Measurements from ENCODE around the gene C2CD2.

Gene C2CD2

GRCh38 chr21:41850085-41850484 is 103.7 kb downstream of the C2CD2 start:
- TF ChIP-seq, protein P1, sequence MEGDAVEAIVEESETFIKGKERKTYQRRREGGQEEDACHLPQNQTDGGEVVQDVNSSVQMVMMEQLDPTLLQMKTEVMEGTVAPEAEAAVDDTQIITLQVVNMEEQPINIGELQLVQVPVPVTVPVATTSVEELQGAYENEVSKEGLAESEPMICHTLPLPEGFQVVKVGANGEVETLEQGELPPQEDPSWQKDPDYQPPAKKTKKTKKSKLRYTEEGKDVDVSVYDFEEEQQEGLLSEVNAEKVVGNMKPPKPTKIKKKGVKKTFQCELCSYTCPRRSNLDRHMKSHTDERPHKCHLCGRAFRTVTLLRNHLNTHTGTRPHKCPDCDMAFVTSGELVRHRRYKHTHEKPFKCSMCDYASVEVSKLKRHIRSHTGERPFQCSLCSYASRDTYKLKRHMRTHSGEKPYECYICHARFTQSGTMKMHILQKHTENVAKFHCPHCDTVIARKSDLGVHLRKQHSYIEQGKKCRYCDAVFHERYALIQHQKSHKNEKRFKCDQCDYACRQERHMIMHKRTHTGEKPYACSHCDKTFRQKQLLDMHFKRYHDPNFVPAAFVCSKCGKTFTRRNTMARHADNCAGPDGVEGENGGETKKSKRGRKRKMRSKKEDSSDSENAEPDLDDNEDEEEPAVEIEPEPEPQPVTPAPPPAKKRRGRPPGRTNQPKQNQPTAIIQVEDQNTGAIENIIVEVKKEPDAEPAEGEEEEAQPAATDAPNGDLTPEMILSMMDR (IDR thresholded peaks at IDR 0.05; ENCODE audit: control insufficient read depth, insufficient read depth, low read depth, low read length, missing control alignments) = no peak
- no peak for DNase-seq (ENCODE audit: low read depth)
- no peak overlapping the region for H3K4me3 ChIP-seq (ENCODE audit: control insufficient read depth, low read depth, low read length)

- TF ChIP-seq, protein P1 (IDR thresholded peaks at IDR 0.05; ENCODE audit: control insufficient read depth, insufficient read depth, low read depth, low read length, missing control alignments) = no peak
- no peak for DNase-seq (ENCODE audit: low read depth)
- H3K4me3 ChIP-seq (ENCODE audit: control insufficient read depth, low read depth, low read length) = no peak overlapping the region
Observed at GRCh38 chr21:41848958-41849580, 104.7 kb downstream of the C2CD2 start.

- TF ChIP-seq, protein P1 (IDR thresholded peaks at IDR 0.05; ENCODE audit: control insufficient read depth, insufficient read depth, low read depth, low read length, missing control alignments) = no peak
- no peak for DNase-seq (ENCODE audit: low read depth)
- H3K4me3 ChIP-seq (ENCODE audit: control insufficient read depth, low read depth, low read length) = no peak overlapping the region
Observed at GRCh38 chr21:41848533-41848932, 105.3 kb downstream of the C2CD2 start.

DNA sequence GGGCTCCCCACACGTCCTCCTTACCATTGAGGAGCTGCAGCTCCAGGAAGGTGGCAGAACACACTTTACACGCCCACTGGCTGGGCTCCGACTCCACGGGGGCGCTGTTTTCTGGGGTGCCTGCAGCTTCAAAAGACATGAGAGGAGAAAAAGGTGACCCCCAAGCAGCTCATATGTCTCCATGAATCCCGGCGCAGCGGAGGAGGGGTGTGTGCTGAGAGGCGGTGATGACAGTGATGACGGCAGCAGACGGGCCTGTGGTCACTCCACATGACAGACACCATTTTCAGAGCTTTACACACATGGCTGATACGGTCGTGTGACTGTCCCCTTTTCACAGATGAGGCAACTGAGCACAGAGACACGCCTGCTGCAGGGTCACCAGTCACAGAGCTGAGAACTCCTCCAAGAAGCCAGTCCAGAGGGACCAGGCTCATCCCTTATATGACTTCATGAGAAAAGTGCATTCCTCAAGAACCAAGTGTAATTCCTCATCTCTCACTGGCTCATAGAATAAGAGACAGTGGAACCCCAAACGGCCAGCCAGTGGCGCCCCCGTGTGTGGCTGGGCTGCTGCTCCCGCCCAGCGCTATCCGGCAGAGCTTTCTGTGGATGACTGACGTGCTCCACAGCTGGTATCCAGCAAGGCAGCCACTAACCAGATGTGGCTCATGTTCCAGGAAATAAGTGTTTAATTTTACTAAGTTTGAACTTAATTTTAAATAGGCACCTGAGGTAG is 106.6 kb downstream of the C2CD2 start:
- TF ChIP-seq, protein P1 (IDR thresholded peaks at IDR 0.05; ENCODE audit: control insufficient read depth, insufficient read depth, low read depth, low read length, missing control alignments) = peak; percentile 28
- DNase-seq (ENCODE audit: low read depth) = no peak

GRCh38 chr21:41846536-41846935 is 107.3 kb downstream of the C2CD2 start:
- H3K4me3 ChIP-seq (ENCODE audit: control insufficient read depth, low read depth, low read length) = no peak overlapping the region
- no peak for DNase-seq (ENCODE audit: low read depth)
- TF ChIP-seq, protein P1 (IDR thresholded peaks at IDR 0.05; ENCODE audit: control insufficient read depth, insufficient read depth, low read depth, low read length, missing control alignments) = no peak

More for the DNA sequence above, 106.6 kb downstream of the C2CD2 start:
- no peak overlapping the region for H3K4me3 ChIP-seq (ENCODE audit: control insufficient read depth, low read depth, low read length)

- TF ChIP-seq, protein P1 (IDR thresholded peaks at IDR 0.05; ENCODE audit: control insufficient read depth, insufficient read depth, low read depth, low read length, missing control alignments) = no peak
- DNase-seq (ENCODE audit: low read depth) = no peak
- H3K4me3 ChIP-seq (ENCODE audit: control insufficient read depth, low read depth, low read length) = no peak overlapping the region
Observed at GRCh38 chr21:41846033-41846317, 107.8 kb downstream of the C2CD2 start.

All from AG09309 (cell line).